SU-DHL-6 (cell line): ENCODE measurements around the gene TMEM250.

Source experiments
- CTCF ChIP-seq: fragments of 200-600 bp; sonication (generic); IDR thresholded peaks from one replicate; pipeline ENCODE4 v1.5.1; 2017; ENCODE audit warnings: antibody characterized with exemption, mild to moderate bottlenecking, low read length, moderate library complexity; ENCODE audit not compliant: insufficient read depth, poor library complexity, severe bottlenecking
- EZH2phosphoT487 ChIP-seq: fragments of 200-600 bp; sonication (generic), shearing (Covaris generic); conservative IDR thresholded peaks from 2 replicates; pipeline ENCODE4 v1.6.1; 2018; ENCODE audit warnings: mild to moderate bottlenecking, antibody characterized with exemption, low read length, moderate library complexity, mixed read lengths

GRCh38 chr9:136084063-136084944, 34.4 kb downstream of the TMEM250 start:
- TF ChIP-seq CTCF (no peak), EZH2phosphoT487 (no peak)
